ENCODE measurements around the gene PCDHA8. TPM values are rescaled to one million over a fixed set of nuclear protein-coding genes. Genes with fewer than 3 reads are reported as not detected.

The PCDHA8 gene
- polyA plus RNA-seq, 1 donor (not counting 4 experiments of a cell fraction or from before 2014, with no cell fraction given), result not detected

- no peak for DNase-seq (ENCODE audit: low read depth, low spot score)
- dilution Hi-C loops (cut with MboI; ENCODE audit: extremely low pct_ligation_motif_present, low sequenced_read_pairs), result no loop called here
Measured at GRCh38 chr5:140857177-140857986, 16.4 kb downstream of the PCDHA8 start.

DNA sequence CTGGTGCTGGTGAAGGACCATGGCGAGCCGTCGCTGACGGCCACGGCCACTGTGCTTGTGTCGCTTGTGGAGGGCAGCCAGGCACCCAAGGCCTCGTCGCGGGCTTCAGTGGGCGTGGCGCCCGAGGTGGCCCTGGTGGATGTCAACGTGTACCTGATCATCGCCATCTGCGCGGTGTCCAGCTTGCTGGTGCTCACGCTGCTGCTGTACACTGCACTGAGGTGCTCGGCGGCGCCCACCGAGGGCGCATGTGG is 16.9 kb downstream of the PCDHA8 start:
- Histone ChIP-seq H3K4me3 (ENCODE audit: control insufficient read depth in 2 of 3, extremely low read depth in 1 of 3, insufficient read depth in 2 of 3, low read depth in 1 of 3, low read length in 3 of 3) (no peak overlapping the region), H3K9ac (ENCODE audit: control insufficient read depth, extremely low read depth, insufficient read depth, low read length) (no peak overlapping the region), H3K27ac (ENCODE audit: control insufficient read depth, insufficient read depth, low read length) (no peak overlapping the region), H4K20me1 (ENCODE audit: control insufficient read depth, extremely low read depth, insufficient read depth, low read length) (no peaks in the 10 kb centered on the region), H3K79me2 (ENCODE audit: control insufficient read depth, insufficient read depth, low read length) (no peaks in the 10 kb centered on the region), H3K4me1 (ENCODE audit: control insufficient read depth, extremely low read depth, insufficient read depth, low read length) (no peaks in the 10 kb centered on the region), H3K9me1 (ENCODE audit: control insufficient read depth, extremely low read depth, insufficient read depth, low read length) (no peaks in the 10 kb centered on the region), H3K27me3 (ENCODE audit: control insufficient read depth, extremely low read depth, insufficient read depth, low read length) (no peaks in the 10 kb centered on the region), H3K9me3 (ENCODE audit: control insufficient read depth, low read depth, low read length) (peaks cover 17% of the 10 kb centered on the region), H3K4me2 (ENCODE audit: control insufficient read depth, extremely low read depth, insufficient read depth, low read depth, low read length) (no peak overlapping the region), H3K36me3 (ENCODE audit: control insufficient read depth in 2 of 2, extremely low read depth in 1 of 2, insufficient read depth in 2 of 2, low read length in 2 of 2) (no peaks in the 10 kb centered on the region), H2AFZ (ENCODE audit: control insufficient read depth, low read length) (no peak overlapping the region)
- FAIRE-seq (no peak), DNase-seq (ENCODE audit: low read depth, low spot score) (no peak)
- dilution Hi-C loops (cut with MboI; ENCODE audit: extremely low pct_ligation_motif_present, low sequenced_read_pairs), result no loop called here
- TF ChIP-seq CTCF (optimal IDR thresholded peaks at IDR 0.05 in 1 of 3, IDR thresholded peaks at IDR 0.05 in 1 of 3, conservative IDR thresholded peaks at IDR 0.05 in 1 of 3; ENCODE audit: extremely low read depth in 1 of 3, insufficient read depth in 2 of 3, low read length in 3 of 3) (no peak), EZH2 (IDR thresholded peaks at IDR 0.05; ENCODE audit: low read length) (no peak)

More at GRCh38 chr5:140857177-140857986, 16.4 kb downstream of the PCDHA8 start:
- no peak overlapping the region for H3K9ac ChIP-seq (ENCODE audit: control insufficient read depth, extremely low read depth, insufficient read depth, low read length)
- H3K36me3 ChIP-seq (ENCODE audit: control insufficient read depth in 2 of 2, extremely low read depth in 1 of 2, insufficient read depth in 2 of 2, low read length in 2 of 2), result no peaks in the 10 kb centered on the region
- H3K4me1 ChIP-seq (ENCODE audit: control insufficient read depth, extremely low read depth, insufficient read depth, low read length), result no peaks in the 10 kb centered on the region
- FAIRE-seq, result no peak
- H3K79me2 ChIP-seq (ENCODE audit: control insufficient read depth, insufficient read depth, low read length), result no peaks in the 10 kb centered on the region
- no peak overlapping the region for H3K4me2 ChIP-seq (ENCODE audit: control insufficient read depth, extremely low read depth, insufficient read depth, low read depth, low read length)
- TF ChIP-seq CTCF (optimal IDR thresholded peaks at IDR 0.05 in 1 of 3, IDR thresholded peaks at IDR 0.05 in 1 of 3, conservative IDR thresholded peaks at IDR 0.05 in 1 of 3; ENCODE audit: extremely low read depth in 1 of 3, insufficient read depth in 2 of 3, low read length in 3 of 3), result no peak
- TF ChIP-seq EZH2 (IDR thresholded peaks at IDR 0.05; ENCODE audit: low read length), result no peak
- H3K9me3 ChIP-seq (ENCODE audit: control insufficient read depth, low read depth, low read length), result peaks cover 12% of the 10 kb centered on the region
- no peaks in the 10 kb centered on the region for H3K9me1 ChIP-seq (ENCODE audit: control insufficient read depth, extremely low read depth, insufficient read depth, low read length)
- H3K27ac ChIP-seq (ENCODE audit: control insufficient read depth, insufficient read depth, low read length), result no peak overlapping the region
- no peak overlapping the region for H3K4me3 ChIP-seq (ENCODE audit: control insufficient read depth in 2 of 3, extremely low read depth in 1 of 3, insufficient read depth in 2 of 3, low read depth in 1 of 3, low read length in 3 of 3)
- no peaks in the 10 kb centered on the region for H3K27me3 ChIP-seq (ENCODE audit: control insufficient read depth, extremely low read depth, insufficient read depth, low read length)
- no peaks in the 10 kb centered on the region for H4K20me1 ChIP-seq (ENCODE audit: control insufficient read depth, extremely low read depth, insufficient read depth, low read length)
- H2AFZ ChIP-seq (ENCODE audit: control insufficient read depth, low read length), result no peak overlapping the region

Data from keratinocyte (primary cell).